HepG2 (cell line): ENCODE results near the gene DDR1. TPM values are rescaled to one million over a fixed set of nuclear protein-coding genes. Genes with fewer than 3 reads are reported as not detected.
"Not testable (repeated sequence)": the region's sequence is repeated elsewhere in the genome, so short reads cannot be mapped to it uniquely, and the experiment has no call there.

Experiments
- ATAC-seq: fragments of 200-7000 bp; cut with Tn5 transposase; 3 replicates; pipeline ENCODE4 v1.9.1; 2020; ENCODE audit warnings: mild to moderate bottlenecking, moderate library complexity
- BruUV-seq: library from RNA; stranded (reverse); fragments of 400-500 nt; replicated peaks from 2 replicates; lab custom pipeline; 2021; lab: Mats Ljungman, UMichigan
- CTCF ChIA-PET: fragments of 300-600 bp; formaldehyde crosslinking; extraction: SDS; loops from one replicate; lab custom pipeline; 2021; ENCODE audit warnings: low total read pairs, inconsistent platforms, low intra/inter-chr PET ratio; lab: Yijun Ruan, JAX
- POLR2A ChIA-PET: fragments of 350-600 bp; sonication (Branson Sonifier 250); formaldehyde crosslinking; loops from one replicate; lab custom pipeline; 2020; ENCODE audit warnings: antibody characterized with exemption, inconsistent platforms; lab: Yijun Ruan, JAX
- DNase-seq: peaks from one replicate; pipeline ENCODE4 v3.0.0-alpha.2; 2015; ENCODE audit warnings: low spot score
- FAIRE-seq: peaks from 3 replicates; lab custom pipeline; 2011; peaks lifted over from hg19 to GRCh38; lab: Jason Lieb, UNC
- H2AFZ ChIP-seq: one replicate; pipeline ENCODE4 v1.6.1; 2011; ENCODE audit warnings: low read length, inconsistent platforms
- H3K27ac ChIP-seq: fragments of 300-600 bp; 3 replicates; pipeline ENCODE4 v1.8.0; 2011; ENCODE audit warnings: mixed run types, mild to moderate bottlenecking, mixed read lengths, low read length, inconsistent platforms; ENCODE audit not compliant: insufficient read depth; ENCODE audit errors: extremely low read length
- H3K27me3 ChIP-seq, 2 experiments: fragments of 200-600 bp in 1 of 2; 2 replicates in 1 of 2; 3 replicates in 1 of 2; pipeline versions ENCODE4 v1.6.0 to v1.8.0; 2011; ENCODE audit warnings: low read length in 2 of 2, mild to moderate bottlenecking in 2 of 2, moderate library complexity in 2 of 2, inconsistent platforms in 1 of 2; ENCODE audit not compliant: insufficient read depth in 2 of 2, control insufficient read depth in 1 of 2
- H3K36me3 ChIP-seq, 2 experiments: fragments of 200-600 bp in 1 of 2; replicated peaks in 1 of 2; 2 replicates in 1 of 2; 3 replicates in 1 of 2; pipeline versions ENCODE4 v1.5.1 to v1.8.0; 2011; ENCODE audit warnings: low read length in 2 of 2, inconsistent platforms in 1 of 2; ENCODE audit not compliant: insufficient read depth in 2 of 2, control insufficient read depth in 1 of 2
- H3K4me1 ChIP-seq: 2 replicates; pipeline ENCODE4 v1.5.1; 2012; ENCODE audit warnings: low read length, inconsistent platforms; ENCODE audit not compliant: insufficient read depth
- H3K4me2 ChIP-seq: 2 replicates; pipeline ENCODE4 v1.6.0; 2011; ENCODE audit warnings: low read depth, low read length, inconsistent platforms
- H3K4me3 ChIP-seq, 3 experiments: fragments of 200-600 bp in 1 of 3; sonication (generic), shearing (Covaris generic) in 1 of 3; replicated peaks in 1 of 3; 2 replicates each; pipeline ENCODE4 v1.5.1; 2011 to 2016; ENCODE audit warnings: low read length in 3 of 3, inconsistent platforms in 2 of 3, low read depth in 2 of 3, mild to moderate bottlenecking in 2 of 3, control low read depth in 1 of 3, mixed read lengths in 1 of 3; ENCODE audit not compliant: insufficient read depth in 1 of 3
- H3K79me2 ChIP-seq: one replicate; pipeline ENCODE4 v1.6.1; 2011; ENCODE audit warnings: low read length, inconsistent platforms; ENCODE audit not compliant: insufficient read depth
- H3K9ac ChIP-seq: 2 replicates; pipeline ENCODE4 v1.6.0; 2011; ENCODE audit warnings: mild to moderate bottlenecking, low read depth, low read length, inconsistent platforms; ENCODE audit not compliant: insufficient read depth
- H3K9me3 ChIP-seq: 2 replicates; pipeline ENCODE4 v1.5.1; 2012; ENCODE audit warnings: mild to moderate bottlenecking, low read length
- H4K20me1 ChIP-seq: 2 replicates; pipeline ENCODE4 v1.6.0; 2011; ENCODE audit warnings: inconsistent platforms, mild to moderate bottlenecking, low read length, moderate library complexity; ENCODE audit not compliant: insufficient read depth
- MAFF ChIP-seq: IDR thresholded peaks from 2 replicates; pipeline ENCODE4 v1.6.1; 2011; ENCODE audit warnings: low read depth, low read length, improper control_type of control experiment
- NBN ChIP-seq: fragments of 450-650 bp; conservative IDR thresholded peaks from 2 replicates; pipeline ENCODE4 v1.6.1; 2017
- NPAS2 ChIP-seq: sonication (generic); formaldehyde crosslinking; IDR thresholded peaks from 2 replicates; pipeline ENCODE4 v1.8.0; 2022; ENCODE audit warnings: mild to moderate bottlenecking, missing genetic modification reagents, borderline replicate concordance
- PAF1 ChIP-seq: IDR thresholded peaks from 2 replicates; pipeline ENCODE4 v1.6.1; 2016; ENCODE audit warnings: missing genetic modification reagents, missing compliant biosample characterization
- RXRB ChIP-seq: IDR thresholded peaks from 2 replicates; pipeline ENCODE4 v1.6.1; 2016; ENCODE audit warnings: borderline replicate concordance, missing genetic modification reagents, missing compliant biosample characterization
- ZNF17 ChIP-seq: sonication (generic); formaldehyde crosslinking; IDR thresholded peaks from 2 replicates; pipeline ENCODE4 v1.5.0; 2020; ENCODE audit warnings: mild to moderate bottlenecking, missing genetic modification reagents
- ZNF24 ChIP-seq: fragments of 450-650 bp; IDR thresholded peaks from 2 replicates; pipeline ENCODE4 v1.6.1; 2017; ENCODE audit warnings: antibody characterized with exemption, mild to moderate bottlenecking
- ZNF431 ChIP-seq: sonication (generic); formaldehyde crosslinking; IDR thresholded peaks from 2 replicates; pipeline ENCODE4 v1.9.0; 2022; ENCODE audit warnings: missing genetic modification reagents, low read depth, mild to moderate bottlenecking, borderline replicate concordance
- ZNF839 ChIP-seq: sonication (generic); formaldehyde crosslinking; IDR thresholded peaks from 2 replicates; pipeline ENCODE4 v1.4.0; 2020; ENCODE audit warnings: missing genetic modification reagents, mild to moderate bottlenecking, borderline replicate concordance
- WGBS: methylation state at CpG from one replicate; pipeline ENCODE4 v1.1.6; 2017; ENCODE audit warnings: low lambda C conversion rate; 5-methylcytosine and 5-hydroxymethylcytosine counted together
- in situ Hi-C: cut with HindIII; loops from 2 replicates; pipeline ENCODE4 v1.10.0; 2017; ENCODE audit warnings: low pct_unique_long_range_greater_than_20kb; ENCODE audit not compliant: extremely low pct_ligation_motif_present
- intact Hi-C: fragments of 100-400 bp; cut with micrococcal nuclease; formaldehyde crosslinking; loops from one replicate; pipeline ENCODE4 v1.10.0; 2022; ENCODE audit not compliant: unreplicated experiment
- polyA plus RNA-seq, 8 experiments: library from polyadenylated mRNA; depleted of rRNA in 3 of 8; stranded (reverse) in 7 of 8; unstranded in 1 of 8; fragments of >200 nt; fragmentation: Illumina TruSeq in 4 of 8; extraction: Trizol in 4 of 8; gene quantifications; 2 replicates each; pipeline versions ENCODE4 v1.2.1 to v1.2.3, GENCODE V29; 2011 to 2016; ENCODE audit warnings: low read depth in 4 of 8, missing spikeins in 1 of 8, mixed read lengths in 1 of 8; ENCODE audit not compliant: insufficient read depth in 1 of 8
- total RNA-seq, 5 experiments: library from RNA; depleted of rRNA; stranded (reverse); fragments of >200 nt; fragmentation: Illumina TruSeq; extraction: Trizol; gene quantifications; 2 replicates each; pipeline ENCODE4 v1.2.3, GENCODE V29; 2016; ENCODE audit warnings: low read depth in 1 of 5
- TF ChIP-seq, protein P1 (sequence below): fragments of 450-650 bp; IDR thresholded peaks from 2 replicates; pipeline ENCODE4 v1.6.1; 2017
- TF ChIP-seq, protein P2 (sequence below): sonication (generic); formaldehyde crosslinking; IDR thresholded peaks from 2 replicates; pipeline ENCODE4 v1.9.0; 2021; ENCODE audit warnings: missing genetic modification reagents, mild to moderate bottlenecking, borderline replicate concordance

DDR1 gene
- total and polyA plus RNA-seq, 2 of the 13 experiments (the other 11 are each of a cell fraction or from before 2014, with no cell fraction given), result 16.7 to 20.2 TPM

DNA sequence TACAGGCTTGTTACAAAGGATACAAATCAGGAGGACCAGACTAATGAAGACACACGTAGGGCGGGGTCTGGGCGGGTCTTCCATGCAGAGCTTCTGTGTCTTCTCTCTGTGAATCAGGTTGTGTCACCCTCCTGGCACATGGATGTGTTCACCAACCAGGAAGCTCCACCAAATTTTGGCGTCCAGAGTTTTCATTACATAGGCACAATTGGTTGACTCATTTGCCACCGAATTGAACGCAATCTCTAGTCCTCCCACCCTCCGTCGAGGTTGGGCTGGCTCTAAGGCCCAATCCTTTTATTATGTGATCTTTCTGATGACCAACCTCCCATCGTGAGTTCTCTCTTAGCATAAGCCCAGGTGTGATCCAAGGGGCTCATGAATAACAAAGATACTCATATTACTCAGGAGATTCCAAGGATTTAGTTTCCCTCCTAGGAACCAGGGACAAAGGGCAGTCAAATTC lies 36.3 kb upstream of the DDR1 start (continued):
- TF ChIP-seq, protein P1, sequence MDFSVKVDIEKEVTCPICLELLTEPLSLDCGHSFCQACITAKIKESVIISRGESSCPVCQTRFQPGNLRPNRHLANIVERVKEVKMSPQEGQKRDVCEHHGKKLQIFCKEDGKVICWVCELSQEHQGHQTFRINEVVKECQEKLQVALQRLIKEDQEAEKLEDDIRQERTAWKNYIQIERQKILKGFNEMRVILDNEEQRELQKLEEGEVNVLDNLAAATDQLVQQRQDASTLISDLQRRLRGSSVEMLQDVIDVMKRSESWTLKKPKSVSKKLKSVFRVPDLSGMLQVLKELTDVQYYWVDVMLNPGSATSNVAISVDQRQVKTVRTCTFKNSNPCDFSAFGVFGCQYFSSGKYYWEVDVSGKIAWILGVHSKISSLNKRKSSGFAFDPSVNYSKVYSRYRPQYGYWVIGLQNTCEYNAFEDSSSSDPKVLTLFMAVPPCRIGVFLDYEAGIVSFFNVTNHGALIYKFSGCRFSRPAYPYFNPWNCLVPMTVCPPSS, result no peak
- no peak for TF ChIP-seq RXRB (CRISPR knock-in tag)
- no peak for TF ChIP-seq PAF1 (CRISPR knock-in tag)
- TF ChIP-seq NPAS2 (CRISPR knock-in tag), result no peak
- no peak for TF ChIP-seq MAFF
- TF ChIP-seq NBN, result no peak
- no peak for TF ChIP-seq ZNF839 (CRISPR knock-in tag)
- TF ChIP-seq, protein P2, sequence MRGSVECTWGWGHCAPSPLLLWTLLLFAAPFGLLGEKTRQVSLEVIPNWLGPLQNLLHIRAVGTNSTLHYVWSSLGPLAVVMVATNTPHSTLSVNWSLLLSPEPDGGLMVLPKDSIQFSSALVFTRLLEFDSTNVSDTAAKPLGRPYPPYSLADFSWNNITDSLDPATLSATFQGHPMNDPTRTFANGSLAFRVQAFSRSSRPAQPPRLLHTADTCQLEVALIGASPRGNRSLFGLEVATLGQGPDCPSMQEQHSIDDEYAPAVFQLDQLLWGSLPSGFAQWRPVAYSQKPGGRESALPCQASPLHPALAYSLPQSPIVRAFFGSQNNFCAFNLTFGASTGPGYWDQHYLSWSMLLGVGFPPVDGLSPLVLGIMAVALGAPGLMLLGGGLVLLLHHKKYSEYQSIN, result no peak
- TF ChIP-seq ZNF17 (CRISPR knock-in tag), result no peak

DNA sequence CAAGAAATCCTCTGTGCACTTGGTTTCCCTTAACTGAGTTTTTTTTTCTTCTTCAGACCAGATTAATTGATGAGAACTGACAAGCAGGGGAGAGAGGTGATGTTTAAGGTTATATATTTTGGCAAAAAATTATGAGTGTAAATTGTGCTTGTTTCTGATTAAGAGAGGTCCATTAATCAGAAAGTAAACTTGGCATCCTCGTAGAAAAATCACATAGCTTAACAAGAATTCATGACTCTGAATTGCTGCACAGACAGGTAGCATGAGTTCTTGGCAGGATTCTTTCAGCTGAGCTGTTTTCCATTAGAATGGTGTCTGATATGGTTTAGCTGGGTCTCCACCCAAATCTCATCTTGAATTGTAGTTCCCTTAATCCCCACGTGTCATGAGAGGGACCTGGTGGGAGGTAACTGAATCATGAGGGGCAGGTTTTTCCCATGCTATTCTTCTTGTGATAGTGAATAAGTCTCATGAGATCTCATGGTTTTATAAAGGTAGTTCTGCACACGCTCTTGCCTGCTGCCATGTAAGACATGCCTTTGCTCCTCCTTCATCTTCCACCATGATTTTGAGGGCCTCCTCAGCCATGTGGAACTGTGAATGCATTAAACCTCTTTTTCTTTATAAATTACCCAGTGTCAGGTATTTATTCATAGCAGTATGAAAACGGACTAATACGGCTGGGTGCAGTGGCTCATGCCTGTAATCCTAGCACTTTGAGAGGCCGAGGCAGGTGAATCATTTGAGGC lies 34.2 kb upstream of the DDR1 start:
- H3K4me3 ChIP-seq, result no peak overlapping the region
- 41% methylated on average over 6 of the region's 6 CpGs for WGBS
- ChIA-PET POLR2A (no interaction called here), CTCF (no interaction called here)
- H3K4me1 ChIP-seq, result peaks cover 14% of the 10 kb centered on the region
- H3K79me2 ChIP-seq, result no peaks in the 10 kb centered on the region
- no peaks in the 10 kb centered on the region for H4K20me1 ChIP-seq
- TF ChIP-seq ZNF431, result 0 out of 2 replicates have a peak, but pooled peaks have one; percentile 21
- no peak for TF ChIP-seq ZNF24
- in situ Hi-C loops (no loop called here), intact Hi-C loops (no loop called here)
- no TSS peak for BruUV-seq
- FAIRE-seq, result no peak
- ATAC-seq, result no peak
- H2AFZ ChIP-seq, result no peak overlapping the region
- no peak overlapping the region for H3K4me2 ChIP-seq
- no peaks in the 10 kb centered on the region; a peak in 1 of 5 replicates for H3K27me3 ChIP-seq
- no peaks in the 10 kb centered on the region for H3K36me3 ChIP-seq
- H3K9me3 ChIP-seq, result peaks cover 24% of the 10 kb centered on the region
- H3K27ac ChIP-seq, result no peak overlapping the region
- no peak overlapping the region for H3K9ac ChIP-seq
- no peak for DNase-seq

DNA sequence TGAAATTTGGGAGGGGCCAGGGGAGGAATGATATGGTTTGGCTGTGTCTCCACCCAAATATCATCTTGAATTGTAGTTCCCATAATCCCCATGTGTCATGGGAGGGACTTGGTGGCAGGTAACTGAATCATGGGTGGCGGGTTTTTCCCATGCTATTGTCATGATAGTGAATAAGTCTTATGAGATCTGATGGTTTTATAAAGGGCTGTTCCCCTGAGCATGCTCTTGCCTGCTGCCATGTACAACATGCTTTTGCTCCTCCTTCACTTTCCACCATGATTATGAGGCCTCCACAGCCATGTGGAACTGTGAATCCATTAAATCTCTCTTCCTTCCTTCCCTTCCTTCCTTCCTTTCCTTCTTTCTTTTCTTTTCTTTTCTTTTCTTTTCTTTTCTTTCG lies 31.9 kb upstream of the DDR1 start:
- H3K36me3 ChIP-seq, FAIRE-seq, H3K4me2 ChIP-seq, H2AFZ ChIP-seq, H3K4me3 ChIP-seq, H3K27me3 ChIP-seq, BruUV-seq, H3K27ac ChIP-seq, POLR2A ChIA-PET, DNase-seq, H4K20me1 ChIP-seq, intact Hi-C loops, H3K9ac ChIP-seq, ATAC-seq, CTCF ChIA-PET, H3K79me2 ChIP-seq, in situ Hi-C loops: not testable (repeated sequence)
- H3K4me1 ChIP-seq, result peaks cover 30% of the 10 kb centered on the region
- H3K9me3 ChIP-seq, result peaks cover 24% of the 10 kb centered on the region
- 33% methylated on average over 2 of the region's 2 CpGs for WGBS
